Measurements from ENCODE around the gene DOCK2. TPM values are rescaled to one million over a fixed set of nuclear protein-coding genes. Genes with fewer than 3 reads are reported as not detected.
"Not testable (repeated sequence)": the region's sequence is repeated elsewhere in the genome, so short reads cannot be mapped to it uniquely, and the experiment has no call there.

Gene DOCK2
- total RNA-seq, 1 experiment from 2014 or later = 13.3 TPM

GRCh38 chr5:170092455-170093101 is 455.5 kb downstream of the DOCK2 start:
- DNase-seq (ENCODE audit: low read depth) = no peak

GRCh38 chr5:170094329-170094728 is 457.3 kb downstream of the DOCK2 start:
- DNase-seq (ENCODE audit: low read depth) = not testable (repeated sequence)

- no peak for DNase-seq (ENCODE audit: low read depth)
These were observed 458.6 kb downstream of the DOCK2 start for GRCh38 chr5:170095646-170096045.

- no peak for DNase-seq (ENCODE audit: low read depth)
These were observed 460.9 kb downstream of the DOCK2 start for GRCh38 chr5:170097934-170098333.

GRCh38 chr5:170100066-170100943 is 463.2 kb downstream of the DOCK2 start:
- peak; percentile 55 for DNase-seq (ENCODE audit: low read depth)

GRCh38 chr5:170103447-170103846 is 466.4 kb downstream of the DOCK2 start:
- DNase-seq (ENCODE audit: low read depth) = no peak

- no peak for DNase-seq (ENCODE audit: low read depth)
These were observed 467.2 kb downstream of the DOCK2 start for GRCh38 chr5:170104299-170104698.

- no peak for DNase-seq (ENCODE audit: low read depth)
These were observed 467.6 kb downstream of the DOCK2 start for GRCh38 chr5:170104710-170105109.

- DNase-seq (ENCODE audit: low read depth) = no peak
These were observed 468.9 kb downstream of the DOCK2 start, which contains the start of gene FOXI1 for GRCh38 chr5:170105642-170106611. Gene FOXI1, plus strand, starts transcription at chr5:170105897. Its CDS starts 61 bp downstream, at chr5:170105958.

GRCh38 chr5:170107674-170108073 is 470.6 kb downstream of the DOCK2 start:
- DNase-seq (ENCODE audit: low read depth) = no peak

GRCh38 chr5:170108266-170108785 is 471.3 kb downstream of the DOCK2 start:
- DNase-seq (ENCODE audit: low read depth) = no peak

- DNase-seq (ENCODE audit: low read depth) = no peak
These were observed 472.3 kb downstream of the DOCK2 start for GRCh38 chr5:170109059-170110031.

- no peak for DNase-seq (ENCODE audit: low read depth)
These were observed 473.5 kb downstream of the DOCK2 start for GRCh38 chr5:170110403-170111087.

GRCh38 chr5:170111088-170111785 is 474.2 kb downstream of the DOCK2 start:
- DNase-seq (ENCODE audit: low read depth) = no peak

- DNase-seq (ENCODE audit: low read depth) = no peak
These were observed 475.9 kb downstream of the DOCK2 start for GRCh38 chr5:170112876-170113521.

GRCh38 chr5:170113522-170113900 is 476.4 kb downstream of the DOCK2 start:
- DNase-seq (ENCODE audit: low read depth) = no peak

GRCh38 chr5:170114271-170114670 is 477.2 kb downstream of the DOCK2 start:
- DNase-seq (ENCODE audit: low read depth) = no peak

- DNase-seq (ENCODE audit: low read depth) = no peak
These were observed 478.9 kb downstream of the DOCK2 start for GRCh38 chr5:170115925-170116324.

- no peak for DNase-seq (ENCODE audit: low read depth)
These were observed 480.7 kb downstream of the DOCK2 start for GRCh38 chr5:170117736-170118135.

All from Daoy (cell line).